GM13976 (cell line): Measurements from ENCODE around the gene F10.

Source experiments
- DNase-seq: peaks from one replicate; pipeline ENCODE4 v3.0.0; 2012; ENCODE audit warnings: low spot score
- in situ Hi-C: fragments of 300-500 bp; cut with MboI; formaldehyde crosslinking; loops from one replicate; pipeline ENCODE4 v1.12.0; 2022; ENCODE audit warnings: low sequenced_read_pairs, mixed read lengths, inconsistent platforms; ENCODE audit not compliant: unreplicated experiment
- TF ChIP-seq, protein P1 (sequence below): IDR thresholded peaks from 2 replicates; pipeline ENCODE4 v1.5.1; 2012; ENCODE audit warnings: borderline replicate concordance, mild to moderate bottlenecking; ENCODE audit not compliant: insufficient read depth; ENCODE audit errors: extremely low read depth, missing control alignments, control extremely low read depth

The F10 gene

DNA sequence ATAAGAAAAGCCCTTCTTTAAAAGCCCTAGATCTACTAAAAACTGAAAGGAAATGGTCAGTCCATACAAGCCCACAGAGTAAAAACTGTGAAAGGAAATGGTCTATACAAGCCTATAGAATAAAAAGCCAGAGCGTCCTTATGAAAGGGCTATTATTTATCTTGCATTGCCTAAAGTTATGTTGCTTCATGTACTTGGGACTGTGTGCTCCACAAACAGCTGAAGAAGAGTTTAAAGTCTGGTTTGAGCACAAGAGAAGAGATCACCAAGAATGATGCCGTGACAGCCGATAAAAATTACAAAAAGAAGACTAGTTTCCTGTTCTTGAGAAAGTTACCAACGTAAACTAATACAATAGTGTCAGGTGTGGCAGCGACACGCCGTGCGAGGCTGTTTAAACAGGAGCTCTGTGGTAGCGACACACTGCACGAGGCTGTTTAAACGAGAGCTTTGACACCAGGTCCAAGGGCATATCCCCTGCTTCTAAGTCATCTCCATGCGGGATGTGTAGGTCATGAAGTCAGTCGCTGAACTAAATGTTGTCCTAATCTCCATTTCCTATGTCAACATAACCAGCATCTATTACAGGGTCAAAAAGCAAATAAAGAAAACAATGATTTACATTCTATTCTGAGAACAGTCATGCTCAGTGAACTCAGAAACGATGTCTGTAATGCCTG is 61.0 kb downstream of the F10 start:
- no peak for DNase-seq
- in situ Hi-C loops = no loop called here
- TF ChIP-seq, protein P1, sequence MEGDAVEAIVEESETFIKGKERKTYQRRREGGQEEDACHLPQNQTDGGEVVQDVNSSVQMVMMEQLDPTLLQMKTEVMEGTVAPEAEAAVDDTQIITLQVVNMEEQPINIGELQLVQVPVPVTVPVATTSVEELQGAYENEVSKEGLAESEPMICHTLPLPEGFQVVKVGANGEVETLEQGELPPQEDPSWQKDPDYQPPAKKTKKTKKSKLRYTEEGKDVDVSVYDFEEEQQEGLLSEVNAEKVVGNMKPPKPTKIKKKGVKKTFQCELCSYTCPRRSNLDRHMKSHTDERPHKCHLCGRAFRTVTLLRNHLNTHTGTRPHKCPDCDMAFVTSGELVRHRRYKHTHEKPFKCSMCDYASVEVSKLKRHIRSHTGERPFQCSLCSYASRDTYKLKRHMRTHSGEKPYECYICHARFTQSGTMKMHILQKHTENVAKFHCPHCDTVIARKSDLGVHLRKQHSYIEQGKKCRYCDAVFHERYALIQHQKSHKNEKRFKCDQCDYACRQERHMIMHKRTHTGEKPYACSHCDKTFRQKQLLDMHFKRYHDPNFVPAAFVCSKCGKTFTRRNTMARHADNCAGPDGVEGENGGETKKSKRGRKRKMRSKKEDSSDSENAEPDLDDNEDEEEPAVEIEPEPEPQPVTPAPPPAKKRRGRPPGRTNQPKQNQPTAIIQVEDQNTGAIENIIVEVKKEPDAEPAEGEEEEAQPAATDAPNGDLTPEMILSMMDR = no peak

DNA sequence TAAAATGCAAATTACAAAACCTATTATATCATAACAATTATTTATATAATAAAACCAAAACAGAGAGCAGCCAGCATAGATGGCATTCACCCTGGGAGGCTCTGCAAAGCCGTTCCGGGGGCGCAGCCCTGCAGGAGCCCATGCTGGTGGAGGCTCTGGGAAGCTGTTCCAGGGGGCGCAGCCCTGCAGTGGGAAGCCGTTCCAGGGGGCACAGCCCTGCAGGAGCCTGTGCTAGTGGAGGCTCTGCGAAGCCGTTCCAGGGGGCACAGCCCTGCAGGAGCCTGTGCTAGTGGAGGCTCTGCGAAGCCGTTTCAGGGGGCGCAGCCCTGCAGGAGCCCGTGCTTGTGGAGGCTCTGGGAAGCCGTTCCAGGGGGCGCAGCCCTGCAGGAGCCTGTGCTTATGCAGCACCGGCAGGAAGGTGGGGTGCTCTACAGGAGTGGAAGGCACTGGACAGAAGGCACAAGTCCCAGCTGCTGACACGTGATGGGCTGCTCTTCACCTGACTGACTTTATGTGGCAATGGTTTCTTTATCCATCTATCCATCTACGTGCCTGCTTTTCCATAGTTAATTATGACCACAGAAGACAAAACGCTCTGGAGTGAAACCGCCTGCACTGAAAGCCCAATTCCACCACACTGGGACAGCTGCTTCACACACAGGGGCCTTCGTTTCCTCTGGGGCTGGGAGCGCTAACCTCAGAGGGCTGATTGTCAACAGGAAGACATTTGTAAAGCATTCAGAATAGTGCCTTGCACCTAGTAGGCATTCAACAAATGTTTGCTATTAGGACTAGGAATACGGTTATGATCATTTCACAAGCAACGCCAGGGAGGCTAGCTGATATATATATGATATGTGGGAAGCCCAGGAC is 62.2 kb downstream of the F10 start:
- DNase-seq = no peak
- TF ChIP-seq, protein P1 = no peak
- in situ Hi-C loops = no loop called here

DNA sequence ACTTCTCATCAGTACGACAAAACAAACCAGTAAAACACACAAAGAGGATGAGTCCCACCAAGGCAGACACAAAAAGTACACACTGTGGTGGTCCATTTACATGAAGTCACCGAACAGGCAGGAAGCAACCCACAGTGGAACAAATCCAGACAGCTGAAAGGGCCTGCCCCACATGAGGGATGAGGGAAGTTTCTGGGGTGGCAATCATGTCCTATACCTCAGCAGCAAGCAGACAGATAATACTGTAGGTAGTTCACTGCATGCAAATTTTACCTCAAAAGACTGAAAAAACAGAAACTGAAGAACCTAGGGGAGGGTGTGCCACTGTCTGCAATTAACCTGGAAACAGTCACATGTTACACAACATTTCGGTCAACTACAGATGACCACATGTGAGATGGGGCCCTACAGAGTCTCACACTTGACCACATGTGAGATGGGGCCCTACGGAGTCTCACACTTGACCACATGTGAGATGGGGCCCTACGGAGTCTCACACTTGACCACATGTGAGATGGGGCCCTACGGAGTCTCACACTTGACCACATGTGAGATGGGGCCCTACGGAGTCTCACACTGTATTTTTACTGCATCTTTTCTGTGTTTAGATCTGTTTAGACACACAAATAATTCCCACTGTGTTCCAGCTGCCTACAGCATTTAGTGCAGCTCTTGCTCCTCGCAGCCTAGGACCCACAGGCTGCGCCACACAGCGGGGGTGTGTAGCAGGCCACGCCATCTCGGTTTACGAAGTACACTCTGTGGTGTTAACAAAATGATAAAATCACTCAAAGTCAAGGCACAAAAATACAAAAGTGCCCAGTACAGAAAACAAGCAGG is 63.7 kb downstream of the F10 start:
- DNase-seq = peak; percentile 83
- TF ChIP-seq, protein P1 = no peak
- in situ Hi-C loops = no loop called here

DNA sequence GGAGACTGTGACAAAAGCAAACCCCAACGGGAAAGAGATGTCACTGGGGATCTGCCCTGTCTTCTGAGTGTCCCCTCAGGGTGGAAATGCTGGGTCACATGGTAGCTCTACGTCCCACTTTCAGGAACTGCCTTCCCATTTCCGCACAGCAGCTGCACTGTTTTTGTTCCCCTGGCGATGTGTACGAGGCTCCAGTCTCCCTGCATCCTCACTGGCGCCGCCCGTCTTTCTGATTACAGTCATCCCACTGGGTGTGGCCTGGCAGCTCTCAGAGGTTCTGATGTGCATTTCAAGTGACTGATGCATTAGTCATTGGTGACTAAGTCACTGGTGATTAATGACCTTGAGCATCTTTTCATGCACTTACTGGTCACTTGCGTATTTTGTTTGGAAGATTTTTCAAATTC is 64.7 kb downstream of the F10 start:
- DNase-seq = no peak
- TF ChIP-seq, protein P1 = no peak
- in situ Hi-C loops = no loop called here

DNA sequence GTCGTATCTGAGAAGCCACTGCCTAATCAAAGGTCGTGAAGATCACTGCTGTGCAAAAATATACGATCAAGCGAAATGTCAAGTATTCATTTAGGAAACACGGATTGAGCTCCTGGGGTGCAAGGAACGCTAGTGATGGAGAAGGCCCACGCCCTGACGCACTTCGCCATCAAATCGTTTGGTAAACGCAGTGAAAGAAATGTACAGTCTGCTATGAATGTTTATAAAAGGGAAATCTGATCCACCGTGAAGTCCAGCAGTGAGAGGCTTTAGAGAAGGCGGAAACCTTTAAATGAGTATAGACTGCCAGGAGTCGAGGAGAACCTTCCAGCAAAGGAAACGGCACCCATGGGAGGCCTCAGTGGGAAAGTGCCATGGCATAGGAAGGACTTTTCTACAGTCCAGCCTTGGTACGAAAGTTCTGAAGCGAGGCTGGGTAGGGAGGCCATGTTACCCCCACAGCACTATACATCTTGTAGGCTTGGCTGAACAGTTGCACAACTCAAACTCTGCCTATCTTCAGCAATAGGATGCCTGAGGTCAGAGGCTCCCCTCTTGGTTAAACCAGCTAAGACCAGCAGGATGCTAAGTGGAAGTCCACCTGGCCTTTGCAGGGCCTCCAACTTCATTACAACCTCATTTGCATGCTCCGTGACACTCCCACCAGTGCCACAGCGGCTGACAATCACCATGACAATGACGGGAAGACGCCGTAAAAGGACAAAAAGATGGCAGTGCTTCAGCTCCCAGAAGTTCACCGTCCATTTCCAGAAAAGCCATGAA is 65.5 kb downstream of the F10 start:
- no peak for DNase-seq
- in situ Hi-C loops = no loop called here
- TF ChIP-seq, protein P1 = no peak
